Ovary (tissue), 3 donors: ENCODE measurements around the gene PRKCE.

Experiments used
- EP300 ChIP-seq: sonication (generic); formaldehyde crosslinking; IDR thresholded peaks from one replicate; pipeline ENCODE4 v1.6.1; 2017; ENCODE audit warnings: antibody characterized with exemption
- POLR2A ChIP-seq: fragments of 450-650 bp; IDR thresholded peaks from one replicate; pipeline ENCODE4 v1.6.1; 2017; ENCODE audit warnings: antibody characterized with exemption, mild to moderate bottlenecking, moderate library complexity
- TF ChIP-seq, protein P1 (sequence below), 3 donors: fragments of 450-650 bp in 2 of 3; fragments of 200-600 bp in 1 of 3; IDR thresholded peaks; one replicate each; pipeline versions ENCODE4 v1.5.1 to v1.8.0; 2016 to 2022; ENCODE audit warnings: antibody characterized with exemption in 3 of 3, mild to moderate bottlenecking in 1 of 3
- donor health status: DM: no; HTN: no; CAD: no.

- no peak for TF ChIP-seq POLR2A
- TF ChIP-seq, protein P1, sequence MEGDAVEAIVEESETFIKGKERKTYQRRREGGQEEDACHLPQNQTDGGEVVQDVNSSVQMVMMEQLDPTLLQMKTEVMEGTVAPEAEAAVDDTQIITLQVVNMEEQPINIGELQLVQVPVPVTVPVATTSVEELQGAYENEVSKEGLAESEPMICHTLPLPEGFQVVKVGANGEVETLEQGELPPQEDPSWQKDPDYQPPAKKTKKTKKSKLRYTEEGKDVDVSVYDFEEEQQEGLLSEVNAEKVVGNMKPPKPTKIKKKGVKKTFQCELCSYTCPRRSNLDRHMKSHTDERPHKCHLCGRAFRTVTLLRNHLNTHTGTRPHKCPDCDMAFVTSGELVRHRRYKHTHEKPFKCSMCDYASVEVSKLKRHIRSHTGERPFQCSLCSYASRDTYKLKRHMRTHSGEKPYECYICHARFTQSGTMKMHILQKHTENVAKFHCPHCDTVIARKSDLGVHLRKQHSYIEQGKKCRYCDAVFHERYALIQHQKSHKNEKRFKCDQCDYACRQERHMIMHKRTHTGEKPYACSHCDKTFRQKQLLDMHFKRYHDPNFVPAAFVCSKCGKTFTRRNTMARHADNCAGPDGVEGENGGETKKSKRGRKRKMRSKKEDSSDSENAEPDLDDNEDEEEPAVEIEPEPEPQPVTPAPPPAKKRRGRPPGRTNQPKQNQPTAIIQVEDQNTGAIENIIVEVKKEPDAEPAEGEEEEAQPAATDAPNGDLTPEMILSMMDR (IDR thresholded peaks at IDR 0.05), result no peak
- no peak for TF ChIP-seq EP300
These were observed 511.6 kb downstream of the PRKCE start for GRCh38 chr2:46163098-46163430.
